Neural progenitor cell (in vitro differentiated cells): ENCODE data around the gene CASP6.

Experiments
- CTCF ChIP-seq: fragments of 200-600 bp; sonication (generic); IDR thresholded peaks from 2 replicates; pipeline ENCODE4 v1.5.1; 2017; ENCODE audit warnings: antibody characterized with exemption, mild to moderate bottlenecking
- EZH2 ChIP-seq: fragments of 200-600 bp; sonication (generic); IDR thresholded peaks from 2 replicates; pipeline ENCODE4 v1.6.1; 2017; ENCODE audit warnings: antibody characterized with exemption, mild to moderate bottlenecking, moderate library complexity
- EZH2phosphoT487 ChIP-seq: fragments of 200-600 bp; sonication (generic); IDR thresholded peaks from 2 replicates; pipeline ENCODE4 v1.6.1; 2017; ENCODE audit warnings: antibody characterized with exemption

- TF ChIP-seq CTCF = no peak
- TF ChIP-seq EZH2 = no peak
- TF ChIP-seq EZH2phosphoT487 = no peak
Observed at GRCh38 chr4:109739547-109739946, 36.3 kb upstream of the CASP6 start.
